GM21367 (cell line): ENCODE measurements around the gene WWOX.

Experiments used
- ATAC-seq: cut with Tn5 transposase; IDR thresholded peaks from one replicate; pipeline ENCODE4 v1.9.1; 2021; ENCODE audit not compliant: unreplicated experiment

WWOX gene

DNA sequence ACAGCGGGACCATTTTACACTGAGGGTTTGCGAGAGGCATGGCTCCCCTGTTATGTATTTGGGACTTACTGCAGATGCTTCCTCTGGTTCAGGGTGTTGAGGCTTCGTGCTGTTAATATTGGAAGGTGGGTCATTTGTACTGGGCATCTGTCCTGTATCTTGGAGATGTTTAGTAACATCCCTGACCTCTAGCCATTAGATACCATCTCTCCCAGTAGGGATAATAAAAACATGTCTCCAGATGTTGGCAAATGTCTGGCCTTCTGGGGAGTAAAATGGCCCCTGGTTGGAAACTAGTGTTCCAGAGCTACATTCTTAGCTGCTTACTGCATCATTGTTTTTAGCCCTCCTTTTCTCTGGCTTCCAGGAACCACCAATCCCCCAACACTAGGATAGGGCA, 388.0 kb downstream of the WWOX start:
- ATAC-seq, result no peak

DNA sequence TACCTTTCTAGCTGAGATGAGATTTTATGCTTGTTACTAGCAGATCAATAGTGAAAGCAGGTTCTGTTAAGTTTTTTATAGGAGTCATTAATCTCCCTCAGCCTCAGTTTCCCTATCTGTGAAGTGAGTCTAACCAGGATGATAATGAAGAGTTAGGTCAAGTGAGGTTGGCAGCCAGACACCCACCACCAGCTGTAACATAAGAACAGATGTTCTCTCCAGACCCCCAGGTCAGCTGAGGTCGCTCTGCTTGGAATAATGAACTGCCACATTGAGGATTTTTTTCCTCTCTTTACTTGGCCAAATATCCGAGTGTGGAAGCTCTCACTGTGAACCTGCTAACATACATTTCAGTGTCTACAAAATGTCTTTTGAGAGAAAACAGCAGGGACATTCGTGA, 389.6 kb downstream of the WWOX start:
- ATAC-seq, result no peak

- ATAC-seq, result no peak
Measured at GRCh38 chr16:78489631-78490030, 390.2 kb downstream of the WWOX start.

DNA sequence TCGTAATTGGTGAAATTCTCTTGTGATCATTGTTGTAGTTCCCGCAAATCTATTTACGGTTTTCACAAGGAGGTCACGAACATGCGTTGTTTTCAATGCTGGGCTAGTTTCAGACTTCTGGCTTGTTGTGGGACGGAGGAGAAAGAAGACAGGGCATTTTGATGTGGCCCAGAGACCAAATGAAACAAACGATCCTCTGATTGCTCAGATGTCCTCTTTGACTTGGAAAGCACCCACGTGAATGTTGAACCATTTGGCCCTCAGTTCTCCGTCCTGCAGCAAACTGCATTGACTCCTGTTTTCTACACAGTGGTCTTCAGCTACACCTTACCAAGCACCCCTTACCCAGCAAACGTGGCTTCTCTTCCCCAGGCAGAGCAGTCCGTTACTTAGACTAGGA, 391.0 kb downstream of the WWOX start:
- no peak for ATAC-seq

GRCh38 chr16:78490847-78491246, 391.4 kb downstream of the WWOX start:
- no peak for ATAC-seq

DNA sequence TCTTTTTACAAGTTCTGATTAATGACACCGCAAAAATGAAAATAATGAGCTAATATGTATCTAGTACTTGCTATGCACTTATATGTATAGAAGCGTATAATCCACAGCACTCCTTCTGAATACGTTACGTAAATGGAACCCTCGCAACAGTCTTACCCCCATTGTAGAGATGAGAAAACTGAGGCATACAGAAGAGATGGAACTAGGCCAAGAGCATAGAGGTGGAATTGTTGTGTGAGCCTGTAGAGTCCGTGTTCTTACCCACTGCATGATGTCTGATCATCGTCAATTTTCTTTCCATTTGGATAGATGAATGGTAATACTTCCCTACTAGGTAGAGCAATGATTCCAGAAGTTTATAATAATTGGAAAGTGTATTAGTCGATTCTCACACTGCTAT, 394.1 kb downstream of the WWOX start:
- ATAC-seq, result no peak

DNA sequence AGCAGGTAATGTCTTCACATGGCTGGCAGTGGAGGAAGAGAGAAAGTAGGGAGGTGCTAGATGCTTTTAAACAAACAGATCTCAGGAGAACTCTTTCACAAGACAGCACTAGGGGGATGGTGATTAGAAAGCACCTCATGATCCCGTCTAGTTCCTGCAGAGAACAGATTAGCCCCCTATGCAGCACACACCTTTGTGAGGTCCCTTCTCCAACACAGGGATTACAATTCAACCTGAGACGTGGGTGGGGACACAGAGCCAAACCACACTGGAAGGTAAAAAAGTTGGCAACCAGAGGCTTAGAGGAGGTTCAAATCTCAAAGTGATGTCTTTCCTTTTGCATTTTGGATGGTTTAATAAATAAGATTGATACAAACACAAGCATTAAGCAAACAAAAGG, 394.7 kb downstream of the WWOX start:
- ATAC-seq, result no peak

GRCh38 chr16:78494674-78495073, 395.2 kb downstream of the WWOX start:
- ATAC-seq, result no peak

DNA sequence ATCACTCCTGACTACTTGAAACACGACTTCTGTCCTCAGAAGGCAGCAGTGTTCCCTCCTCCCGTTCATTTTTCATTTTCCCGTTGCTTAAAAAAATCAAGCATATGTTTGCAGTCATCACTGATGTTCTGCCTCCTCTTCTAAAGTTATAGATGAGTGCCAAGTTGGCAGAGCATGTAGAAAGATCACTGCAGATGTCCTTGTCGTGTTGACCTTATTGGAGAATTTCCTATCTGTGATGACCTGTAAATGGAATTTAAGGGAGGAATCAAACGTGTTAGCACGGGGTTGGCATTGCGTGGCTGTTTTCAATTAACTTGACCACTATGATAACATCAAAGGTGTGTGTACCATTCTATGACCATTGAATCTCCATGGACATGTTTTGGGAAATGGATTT, 396.7 kb downstream of the WWOX start:
- no peak for ATAC-seq

DNA sequence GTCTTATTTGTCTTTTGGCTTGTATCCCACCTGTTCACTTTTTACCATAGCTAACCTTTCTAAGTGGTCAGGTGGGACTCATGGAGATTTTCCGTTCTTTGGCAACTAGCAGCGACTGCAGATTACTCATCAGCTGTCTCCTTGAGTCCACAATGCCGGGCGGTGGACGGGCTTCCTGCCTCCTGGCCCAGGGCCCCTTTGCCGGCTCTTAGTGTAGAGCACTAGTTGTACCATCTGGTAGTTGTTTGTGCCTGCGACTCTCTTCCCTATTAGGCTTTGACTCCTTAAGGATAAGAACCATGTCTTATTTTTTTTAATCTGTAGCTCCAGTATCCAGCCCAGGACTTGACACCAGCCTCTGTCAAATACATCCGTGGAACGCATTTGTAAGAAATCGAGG, 399.9 kb downstream of the WWOX start:
- ATAC-seq, result no peak

DNA sequence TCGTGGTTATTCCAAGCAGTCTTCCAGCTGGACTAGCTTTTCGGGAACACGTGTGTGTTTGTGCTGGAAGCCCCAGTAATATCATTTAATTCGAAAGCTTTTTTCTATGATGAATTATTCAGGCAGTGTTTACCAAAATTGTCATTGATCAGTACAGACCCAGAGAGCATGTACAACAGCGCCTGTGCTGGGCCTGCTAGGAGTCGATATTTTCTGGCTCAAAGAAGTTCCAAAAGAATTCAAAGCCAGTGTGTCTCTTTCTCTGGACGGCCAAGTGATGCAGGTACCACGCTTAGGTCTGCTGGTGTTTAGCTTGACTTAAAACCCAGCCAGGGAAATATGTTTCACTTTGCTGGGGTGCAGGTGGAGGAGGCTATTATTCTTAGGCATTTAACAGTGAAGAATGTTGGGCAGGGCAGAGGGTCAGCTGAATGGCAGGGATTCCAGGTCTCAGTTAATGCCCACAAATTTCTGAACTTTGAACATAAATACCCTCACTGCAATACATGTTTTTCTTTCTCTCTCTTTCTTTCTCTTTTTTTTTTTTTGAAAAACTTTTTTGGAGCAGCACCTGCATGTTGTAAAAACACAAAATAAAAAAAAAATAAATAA, 401.3 kb downstream of the WWOX start:
- no peak for ATAC-seq

DNA sequence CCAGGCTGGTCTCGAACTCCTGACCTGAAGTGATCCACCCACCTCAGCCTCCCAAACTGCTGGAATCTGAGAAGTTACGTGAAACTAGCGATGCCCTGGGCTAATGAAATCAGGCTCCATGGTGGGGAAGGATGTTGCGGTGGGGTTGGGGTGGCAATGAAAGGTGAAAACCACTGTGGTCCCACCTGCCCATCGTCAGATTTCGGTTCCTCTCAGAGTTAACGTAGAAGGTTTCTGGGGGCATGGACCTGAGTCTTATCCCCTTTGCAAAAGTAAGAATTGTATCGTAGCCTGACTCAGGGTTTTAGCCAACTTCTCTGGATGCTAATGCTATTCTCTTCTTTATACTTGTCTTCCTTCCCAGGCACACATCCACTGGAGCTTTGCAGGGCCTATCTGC, 402.3 kb downstream of the WWOX start:
- ATAC-seq, result no peak

- ATAC-seq, result no peak
Measured at GRCh38 chr16:78502812-78503350, 403.4 kb downstream of the WWOX start.

DNA sequence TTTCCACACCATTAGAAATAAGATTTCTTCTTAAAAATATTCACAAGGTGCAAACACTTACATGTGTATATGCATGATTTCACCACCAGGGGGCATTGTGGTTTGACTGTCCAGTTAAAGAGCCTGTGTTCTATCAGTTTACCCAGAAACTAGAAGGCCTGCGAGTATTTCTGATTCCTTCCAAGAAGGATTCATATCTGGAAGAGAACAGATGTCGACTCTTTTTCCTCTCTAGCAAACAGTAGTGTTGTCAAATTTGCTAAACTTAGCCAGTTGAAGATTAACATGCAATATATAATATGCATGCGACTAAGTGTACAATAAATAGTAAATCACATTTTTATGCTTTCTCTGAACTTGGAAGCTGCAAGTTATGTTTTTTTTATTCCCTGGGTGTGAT, 404.1 kb downstream of the WWOX start:
- no peak for ATAC-seq

- ATAC-seq, result no peak
Measured at GRCh38 chr16:78504401-78504851, 405.0 kb downstream of the WWOX start.

GRCh38 chr16:78505036-78505435, 405.6 kb downstream of the WWOX start:
- no peak for ATAC-seq

- ATAC-seq, result no peak
Measured at GRCh38 chr16:78505544-78506366, 406.3 kb downstream of the WWOX start.

- ATAC-seq, result no peak
Measured at GRCh38 chr16:78506367-78507193, 407.1 kb downstream of the WWOX start.

DNA sequence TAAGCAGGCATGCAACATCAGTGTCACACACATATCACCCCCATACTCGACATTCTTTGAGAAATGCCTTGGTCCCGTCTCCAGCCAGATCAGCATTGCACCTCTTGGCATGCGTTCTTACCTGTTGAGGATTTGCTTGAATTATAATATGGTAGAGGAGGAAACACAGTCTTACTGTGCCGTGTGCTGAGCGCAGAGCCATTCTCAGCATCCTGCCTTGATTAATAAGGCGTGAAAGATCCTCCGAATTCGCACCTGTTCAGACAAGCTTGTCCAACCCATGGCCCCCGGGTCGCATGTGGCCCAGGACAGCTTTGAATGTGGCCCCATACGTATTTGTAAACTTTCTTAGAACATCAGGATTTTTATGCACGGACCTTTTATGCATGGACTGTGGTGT, 408.1 kb downstream of the WWOX start:
- ATAC-seq, result no peak

GRCh38 chr16:78509965-78510364, 410.5 kb downstream of the WWOX start:
- ATAC-seq, result no peak

DNA sequence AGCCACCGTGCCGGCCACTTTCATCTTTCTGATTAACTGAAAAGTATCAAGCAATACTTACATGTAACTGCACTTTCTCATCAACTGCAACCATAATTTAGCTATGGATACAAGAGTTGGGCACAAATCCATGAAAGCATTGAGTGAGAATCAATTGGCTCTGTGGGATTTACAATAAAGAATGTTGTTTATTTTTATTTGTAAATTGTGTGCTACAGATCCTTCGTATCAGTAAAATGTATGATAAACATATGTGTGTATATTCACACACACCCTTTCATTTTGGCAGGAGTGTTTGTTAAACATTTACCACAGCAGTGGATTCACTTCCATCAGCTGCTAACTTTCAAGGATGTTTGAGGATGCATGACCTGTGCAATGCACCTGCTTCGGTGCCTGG, 411.0 kb downstream of the WWOX start:
- ATAC-seq, result no peak

DNA sequence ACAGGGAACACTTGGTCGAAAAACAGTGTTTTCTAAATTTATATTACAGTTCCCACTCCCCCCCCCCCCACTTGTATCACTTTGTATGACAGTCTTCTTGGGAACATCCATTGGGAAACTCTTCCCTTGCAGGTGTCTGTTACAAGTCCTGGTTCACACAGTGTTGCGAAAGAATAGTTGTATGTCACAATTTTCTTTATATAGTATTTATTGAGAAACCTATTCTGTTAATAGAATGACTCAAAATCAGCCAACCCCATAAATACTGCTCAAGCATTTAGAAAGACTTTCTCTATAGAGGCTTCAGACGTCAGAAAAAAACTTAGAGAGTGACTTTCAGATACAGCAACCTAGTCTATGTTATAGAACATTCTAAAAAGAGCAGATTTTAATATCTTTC, 414.4 kb downstream of the WWOX start:
- ATAC-seq, result no peak
